ENCODE measurements around the gene S100A7A. TPM values are rescaled to one million over a fixed set of nuclear protein-coding genes. Genes with fewer than 3 reads are reported as not detected.

S100A7A gene
- total and polyA plus RNA-seq, 2 donors (not counting 3 experiments of a cell fraction or from before 2014, with no cell fraction given): not detected

DNA sequence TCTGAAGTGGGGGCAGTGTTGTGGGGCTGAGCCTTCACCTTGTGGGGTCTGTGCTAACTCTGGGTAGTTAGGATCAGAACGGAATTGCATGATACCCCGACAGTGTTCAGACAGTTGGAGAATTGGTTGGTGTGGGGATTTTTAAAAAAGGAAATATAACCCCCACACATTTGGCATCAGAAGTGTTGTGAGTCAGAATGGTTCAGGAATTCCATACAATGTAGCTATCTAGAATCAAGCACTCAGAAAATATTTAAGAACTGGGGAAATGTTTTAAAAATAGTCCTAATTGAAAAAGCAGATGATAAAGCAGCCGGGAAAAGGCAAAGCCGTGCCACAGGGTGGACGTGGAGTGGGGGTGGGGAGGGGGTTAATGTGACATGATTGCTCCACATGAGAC is 50.6 kb downstream of the S100A7A start:
- TF ChIP-seq POLR2A (IDR thresholded peaks at IDR 0.05; ENCODE audit: low read depth, low read length) (no peak), GATA2 (IDR thresholded peaks at IDR 0.05; ENCODE audit: insufficient read depth, insufficient read length, low read depth, low read length) (no peak), EZH2 (IDR thresholded peaks at IDR 0.05; ENCODE audit: borderline replicate concordance, low read depth, low read length, severe bottlenecking) (no peak), JUN (IDR thresholded peaks at IDR 0.05; ENCODE audit: borderline replicate concordance, insufficient read depth, insufficient read length, low read depth) (no peak), POLR2AphosphoS5 (IDR thresholded peaks at IDR 0.05; ENCODE audit: insufficient read depth, low read depth, low read length) (no peak), FOS (IDR thresholded peaks at IDR 0.05; ENCODE audit: borderline replicate concordance, insufficient read depth, low read length) (no peak), MYC (IDR thresholded peaks at IDR 0.05; ENCODE audit: low read depth, low read length) (no peak)
- TF ChIP-seq, protein P1, sequence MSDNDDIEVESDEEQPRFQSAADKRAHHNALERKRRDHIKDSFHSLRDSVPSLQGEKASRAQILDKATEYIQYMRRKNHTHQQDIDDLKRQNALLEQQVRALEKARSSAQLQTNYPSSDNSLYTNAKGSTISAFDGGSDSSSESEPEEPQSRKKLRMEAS (IDR thresholded peaks at IDR 0.05; ENCODE audit: insufficient read depth, insufficient read length): no peak
- TF ChIP-seq, protein P2, sequence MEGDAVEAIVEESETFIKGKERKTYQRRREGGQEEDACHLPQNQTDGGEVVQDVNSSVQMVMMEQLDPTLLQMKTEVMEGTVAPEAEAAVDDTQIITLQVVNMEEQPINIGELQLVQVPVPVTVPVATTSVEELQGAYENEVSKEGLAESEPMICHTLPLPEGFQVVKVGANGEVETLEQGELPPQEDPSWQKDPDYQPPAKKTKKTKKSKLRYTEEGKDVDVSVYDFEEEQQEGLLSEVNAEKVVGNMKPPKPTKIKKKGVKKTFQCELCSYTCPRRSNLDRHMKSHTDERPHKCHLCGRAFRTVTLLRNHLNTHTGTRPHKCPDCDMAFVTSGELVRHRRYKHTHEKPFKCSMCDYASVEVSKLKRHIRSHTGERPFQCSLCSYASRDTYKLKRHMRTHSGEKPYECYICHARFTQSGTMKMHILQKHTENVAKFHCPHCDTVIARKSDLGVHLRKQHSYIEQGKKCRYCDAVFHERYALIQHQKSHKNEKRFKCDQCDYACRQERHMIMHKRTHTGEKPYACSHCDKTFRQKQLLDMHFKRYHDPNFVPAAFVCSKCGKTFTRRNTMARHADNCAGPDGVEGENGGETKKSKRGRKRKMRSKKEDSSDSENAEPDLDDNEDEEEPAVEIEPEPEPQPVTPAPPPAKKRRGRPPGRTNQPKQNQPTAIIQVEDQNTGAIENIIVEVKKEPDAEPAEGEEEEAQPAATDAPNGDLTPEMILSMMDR (IDR thresholded peaks at IDR 0.05; ENCODE audit: extremely low read depth in 1 of 2, insufficient read depth in 1 of 2, low read depth in 1 of 2, low read length in 2 of 2): no peak
- Histone ChIP-seq H3K4me1 (ENCODE audit: control insufficient read depth, extremely low read depth, insufficient read depth, low read length) (no peaks in the 10 kb centered on the region), H3K9me3 (replicated peaks; ENCODE audit: control insufficient read depth, insufficient read depth, low read length) (no peaks in the 10 kb centered on the region), H3K27me3 (ENCODE audit: control insufficient read depth in 2 of 2, insufficient read depth in 2 of 2, low read length in 2 of 2) (peaks cover 0 to 13% of the 10 kb centered on the region in 2 experiments), H3K4me3 (replicated peaks in 1 of 3; ENCODE audit: insufficient read depth in 1 of 3, low read depth in 1 of 3, low read length in 3 of 3) (no peak overlapping the region), H3K36me3 (ENCODE audit: control insufficient read depth in 2 of 2, extremely low read depth in 1 of 2, insufficient read depth in 2 of 2, low read length in 2 of 2) (no peaks in the 10 kb centered on the region), H3K79me2 (ENCODE audit: control insufficient read depth, insufficient read depth, low read length) (no peaks in the 10 kb centered on the region), H3K27ac (ENCODE audit: insufficient read depth, low read depth, low read length) (no peak overlapping the region), H3K4me2 (ENCODE audit: insufficient read depth, low read length) (no peak overlapping the region), H4K20me1 (replicated peaks; ENCODE audit: control insufficient read depth, extremely low read depth, insufficient read depth, low read length) (no peaks in the 10 kb centered on the region), H2AFZ (ENCODE audit: low read depth, low read length) (no peak overlapping the region), H3K9me1 (replicated peaks; ENCODE audit: control insufficient read depth, extremely low read depth, insufficient read depth, low read length) (no peaks in the 10 kb centered on the region), H3K9ac (replicated peaks; ENCODE audit: extremely low read depth, insufficient read depth, low read length) (no peak overlapping the region)
- dilution Hi-C loops (cut with MboI; ENCODE audit: extremely low pct_ligation_motif_present, low sequenced_read_pairs) (no loop called here), intact Hi-C loops (cut with micrococcal nuclease) (no loop called here)
- BruUV-seq (replicated peaks): no TSS peak
- FAIRE-seq: no peak
- ChIA-PET CTCF (interaction anchor here (1.2 to 2.3 kb wide), 3 partner anchors 11 to 28 kb away, joined by 3 to 33 read pairs (median 4); no protein-coding TSS in a partner anchor), POLR2A (no interaction called here)
- no peak for DNase-seq (ENCODE audit: low read depth, low spot score)

Data from endothelial cell of umbilical vein (primary cell).